Measurements from ENCODE around the gene MAGEA9. TPM values are rescaled to one million over a fixed set of nuclear protein-coding genes. Genes with fewer than 3 reads are reported as not detected.
"Not testable (repeated sequence)": the region's sequence is repeated elsewhere in the genome, so short reads cannot be mapped to it uniquely, and the experiment has no call there.

MAGEA9 gene
- total and polyA plus RNA-seq, 9 of the 15 experiments (the other 6 are each of a cell fraction or from before 2014, with no cell fraction given): 0.08 to 1.0 (median 0.25) TPM; not detected in 4

DNA sequence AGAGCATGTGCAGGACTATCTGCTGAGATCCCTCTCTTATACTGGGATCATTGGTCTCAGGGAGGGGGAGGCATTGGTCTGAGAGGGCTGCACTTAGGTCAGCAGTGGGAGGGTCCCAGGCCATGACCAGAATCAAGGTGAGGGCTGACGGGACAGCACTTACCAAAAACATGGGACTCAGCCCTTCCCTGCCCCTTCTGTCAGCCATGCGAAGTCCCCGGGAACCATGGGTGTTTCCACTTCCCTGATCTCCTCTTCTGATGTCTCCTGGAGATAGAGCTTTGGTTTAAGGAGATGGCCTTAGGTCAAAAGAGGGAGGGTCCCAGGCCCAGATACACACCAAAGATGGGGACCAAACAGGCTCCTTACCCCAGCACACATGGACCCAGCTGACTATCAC is 20.8 kb upstream of the MAGEA9 start:
- Histone ChIP-seq H3K4me1 (replicated peaks in 1 of 2; ENCODE audit: control insufficient read depth in 2 of 2, insufficient read depth in 2 of 2, low read length in 2 of 2) (peaks cover 0 to 5% of the 10 kb centered on the region in 2 experiments; a peak in 1 of 5 replicates), H4K20me1 (replicated peaks; ENCODE audit: control insufficient read depth, insufficient read depth, low read length) (no peaks in the 10 kb centered on the region), H3K27me3 (ENCODE audit: control insufficient read depth in 2 of 2, insufficient read depth in 2 of 2, low read length in 2 of 2) (peaks cover 0 to 7% of the 10 kb centered on the region in 2 experiments; a peak in 1 of 5 replicates), H3K36me3 (ENCODE audit: control insufficient read depth, insufficient read depth, low read length) (no peaks in the 10 kb centered on the region), H3K9me1 (ENCODE audit: control insufficient read depth, insufficient read depth, low read length) (no peaks in the 10 kb centered on the region), H3K79me2 (ENCODE audit: control insufficient read depth, insufficient read depth, low read length) (no peaks in the 10 kb centered on the region), H3K4me3 (no peak overlapping the region), H3K4me2 (ENCODE audit: insufficient read depth, low read length) (no peak overlapping the region), H3K9ac (ENCODE audit: insufficient read depth in 1 of 2, low read depth in 2 of 2, low read length in 2 of 2) (no peak overlapping the region), H3K9me3 (replicated peaks; ENCODE audit: control insufficient read depth, insufficient read depth, low read depth, low read length) (no peaks in the 10 kb centered on the region), H3K27ac (ENCODE audit: extremely low read depth, low read depth, low read length) (no peak overlapping the region), H2AFZ (ENCODE audit: low read depth, low read length) (no peak overlapping the region)
- in situ Hi-C loops (cut with MboI) (no loop called here), intact Hi-C loops (cut with micrococcal nuclease) (no loop called here)
- no peak for TF ChIP-seq MAZ (CRISPR knock-in tag; conservative IDR thresholded peaks at IDR 0.05 in 1 of 2, IDR thresholded peaks at IDR 0.05 in 1 of 2)
- TF ChIP-seq, protein P1, sequence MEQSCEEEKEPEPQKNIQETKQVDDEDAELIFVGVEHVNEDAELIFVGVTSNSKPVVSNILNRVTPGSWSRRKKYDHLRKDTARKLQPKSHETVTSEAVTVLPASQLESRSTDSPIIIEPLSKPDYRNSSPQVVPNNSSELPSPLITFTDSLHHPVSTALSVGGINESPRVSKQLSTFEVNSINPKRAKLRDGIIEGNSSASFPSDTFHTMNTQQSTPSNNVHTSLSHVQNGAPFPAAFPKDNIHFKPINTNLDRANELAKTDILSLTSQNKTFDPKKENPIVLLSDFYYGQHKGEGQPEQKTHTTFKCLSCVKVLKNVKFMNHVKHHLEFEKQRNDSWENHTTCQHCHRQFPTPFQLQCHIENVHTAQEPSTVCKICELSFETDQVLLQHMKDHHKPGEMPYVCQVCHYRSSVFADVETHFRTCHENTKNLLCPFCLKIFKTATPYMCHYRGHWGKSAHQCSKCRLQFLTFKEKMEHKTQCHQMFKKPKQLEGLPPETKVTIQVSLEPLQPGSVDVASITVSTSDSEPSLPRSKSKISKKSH (CRISPR knock-in tag; IDR thresholded peaks at IDR 0.05): no peak
- TF ChIP-seq, protein P2, sequence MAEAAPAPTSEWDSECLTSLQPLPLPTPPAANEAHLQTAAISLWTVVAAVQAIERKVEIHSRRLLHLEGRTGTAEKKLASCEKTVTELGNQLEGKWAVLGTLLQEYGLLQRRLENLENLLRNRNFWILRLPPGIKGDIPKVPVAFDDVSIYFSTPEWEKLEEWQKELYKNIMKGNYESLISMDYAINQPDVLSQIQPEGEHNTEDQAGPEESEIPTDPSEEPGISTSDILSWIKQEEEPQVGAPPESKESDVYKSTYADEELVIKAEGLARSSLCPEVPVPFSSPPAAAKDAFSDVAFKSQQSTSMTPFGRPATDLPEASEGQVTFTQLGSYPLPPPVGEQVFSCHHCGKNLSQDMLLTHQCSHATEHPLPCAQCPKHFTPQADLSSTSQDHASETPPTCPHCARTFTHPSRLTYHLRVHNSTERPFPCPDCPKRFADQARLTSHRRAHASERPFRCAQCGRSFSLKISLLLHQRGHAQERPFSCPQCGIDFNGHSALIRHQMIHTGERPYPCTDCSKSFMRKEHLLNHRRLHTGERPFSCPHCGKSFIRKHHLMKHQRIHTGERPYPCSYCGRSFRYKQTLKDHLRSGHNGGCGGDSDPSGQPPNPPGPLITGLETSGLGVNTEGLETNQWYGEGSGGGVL (CRISPR knock-in tag; IDR thresholded peaks at IDR 0.05): no peak
- TF ChIP-seq TAF15 (IDR thresholded peaks at IDR 0.05; ENCODE audit: low read depth, low read length): no peak
- TF ChIP-seq ZNF354B (CRISPR knock-in tag; IDR thresholded peaks at IDR 0.05): no peak
- no peak for TF ChIP-seq VEZF1 (CRISPR knock-in tag; IDR thresholded peaks at IDR 0.05)
- BruUV-seq (replicated peaks): no TSS peak
- ATAC-seq (no peak), FAIRE-seq (no peak), DNase-seq (ENCODE audit: extremely low read depth in 1 of 4, low spot score in 3 of 4) (no peak)
- ChIA-PET CTCF (ENCODE audit: low intra/inter-chr PET ratio) (no interaction called here), POLR2A (no interaction called here)
- WGBS (ENCODE audit: insufficient coverage, low coverage, missing lambda C conversion rate): 0% methylated on average over 2 of the region's 3 CpGs

DNA sequence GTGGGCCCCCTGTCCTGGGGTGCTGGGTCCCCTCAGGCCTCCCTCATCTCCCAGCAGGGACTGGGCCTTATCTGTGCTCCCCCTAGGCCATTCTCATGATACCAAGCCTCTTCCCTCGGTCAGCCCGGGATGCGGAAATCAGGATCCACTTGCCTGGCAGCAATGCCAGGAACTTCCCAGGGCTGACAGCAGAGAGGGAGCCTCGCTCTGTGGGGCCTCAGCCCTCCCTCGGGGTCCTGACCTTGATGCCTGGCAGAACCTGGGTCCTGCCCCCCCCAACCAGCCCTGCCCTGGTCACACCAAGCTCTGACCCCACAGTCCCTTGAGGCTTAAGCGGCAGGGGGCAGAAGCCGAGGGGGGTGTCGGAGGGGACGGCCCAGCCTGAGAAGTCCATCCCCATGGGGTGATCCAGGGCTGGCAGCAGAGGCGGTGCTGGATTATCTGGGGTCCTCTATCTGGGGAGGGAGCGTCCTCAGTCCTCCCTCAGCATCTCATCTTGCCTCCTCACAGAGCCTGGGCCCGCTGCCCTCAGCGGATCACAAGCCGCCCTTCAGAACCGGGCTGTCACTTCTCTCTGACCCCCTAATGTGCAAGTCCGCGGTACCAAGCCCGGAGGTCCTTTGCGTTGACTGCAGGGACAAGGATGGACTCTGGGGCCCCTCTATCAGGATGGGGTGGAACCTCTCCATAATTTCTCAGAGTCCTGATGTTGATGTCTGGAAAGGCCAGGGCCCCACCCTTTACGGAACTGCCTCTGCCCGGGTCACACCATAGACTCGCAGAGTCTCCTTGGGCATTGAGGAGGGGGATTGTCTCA is 19.7 kb upstream of the MAGEA9 start:
- H3K27me3 ChIP-seq (ENCODE audit: control insufficient read depth in 2 of 2, insufficient read depth in 2 of 2, low read length in 2 of 2); H2AFZ ChIP-seq (ENCODE audit: low read depth, low read length); H3K4me2 ChIP-seq (ENCODE audit: insufficient read depth, low read length); H3K27ac ChIP-seq (ENCODE audit: extremely low read depth, low read depth, low read length); FAIRE-seq; H3K9me3 ChIP-seq (replicated peaks; ENCODE audit: control insufficient read depth, insufficient read depth, low read depth, low read length); BruUV-seq (replicated peaks); ATAC-seq; intact Hi-C loops (cut with micrococcal nuclease); H3K36me3 ChIP-seq (ENCODE audit: control insufficient read depth, insufficient read depth, low read length); in situ Hi-C loops (cut with MboI); CTCF ChIA-PET (ENCODE audit: low intra/inter-chr PET ratio); DNase-seq (ENCODE audit: extremely low read depth in 1 of 4, low spot score in 3 of 4); POLR2A ChIA-PET; H3K4me3 ChIP-seq; H4K20me1 ChIP-seq (replicated peaks; ENCODE audit: control insufficient read depth, insufficient read depth, low read length); H3K4me1 ChIP-seq (replicated peaks in 1 of 2; ENCODE audit: control insufficient read depth in 2 of 2, insufficient read depth in 2 of 2, low read length in 2 of 2); H3K9ac ChIP-seq (ENCODE audit: insufficient read depth in 1 of 2, low read depth in 2 of 2, low read length in 2 of 2); H3K9me1 ChIP-seq (ENCODE audit: control insufficient read depth, insufficient read depth, low read length); H3K79me2 ChIP-seq (ENCODE audit: control insufficient read depth, insufficient read depth, low read length): not testable (repeated sequence)
- whole genome bisulfite sequencing (ENCODE audit: insufficient coverage, low coverage, missing lambda C conversion rate): 2% methylated on average over 9 of the region's 22 CpGs

All from K562 (cell line).